Smooth muscle cell (in vitro differentiated cells): Measurements from ENCODE around the gene TRIM9. TPM values are rescaled to one million over a fixed set of nuclear protein-coding genes. Genes with fewer than 3 reads are reported as not detected.

Source experiments
- DNase-seq: peaks from one replicate; lab custom pipeline; 2025; ENCODE audit not compliant: unreplicated experiment; lab: John Stamatoyannopoulos, UW
- H2AFZ ChIP-seq: fragments of 200-600 bp; sonication (generic); 2 replicates; pipeline ENCODE4 v1.6.0; 2016; ENCODE audit warnings: antibody characterized with exemption, low read depth, mild to moderate bottlenecking
- H3F3A ChIP-seq: fragments of 200-600 bp; sonication (generic); 2 replicates; pipeline ENCODE4 v1.6.0; 2017; ENCODE audit warnings: antibody characterized with exemption, low read depth
- H3K27ac ChIP-seq: fragments of 200-600 bp; sonication (generic); 2 replicates; pipeline ENCODE4 v1.5.1; 2016; ENCODE audit warnings: low read depth, mild to moderate bottlenecking
- H3K27me3 ChIP-seq: fragments of 200-600 bp; sonication (generic); 2 replicates; pipeline ENCODE4 v1.6.1; 2016; ENCODE audit warnings: low read depth, mild to moderate bottlenecking
- H3K36me3 ChIP-seq: fragments of 200-600 bp; sonication (generic); 2 replicates; pipeline ENCODE4 v1.5.1; 2016; ENCODE audit warnings: low read depth
- H3K4me1 ChIP-seq: fragments of 200-600 bp; sonication (generic); 2 replicates; pipeline ENCODE4 v1.5.1; 2016; ENCODE audit warnings: low read depth
- H3K4me2 ChIP-seq: fragments of 200-600 bp; sonication (generic); 2 replicates; pipeline ENCODE4 v1.6.0; 2016; ENCODE audit warnings: mild to moderate bottlenecking
- H3K4me3 ChIP-seq: fragments of 200-600 bp; sonication (generic); 2 replicates; pipeline ENCODE4 v1.5.1; 2016; ENCODE audit warnings: mild to moderate bottlenecking
- H3K79me2 ChIP-seq: fragments of 200-600 bp; sonication (generic); 2 replicates; pipeline ENCODE4 v1.6.0; 2016; ENCODE audit warnings: low read depth, mild to moderate bottlenecking
- H3K9ac ChIP-seq: fragments of 200-600 bp; sonication (generic); 2 replicates; pipeline ENCODE4 v1.6.0; 2016; ENCODE audit warnings: low read depth
- H3K9me3 ChIP-seq: fragments of 200-600 bp; sonication (generic); replicated peaks from 2 replicates; pipeline ENCODE4 v1.5.1; 2016; ENCODE audit warnings: low read depth
- H4K20me1 ChIP-seq: fragments of 200-600 bp; sonication (generic); 2 replicates; pipeline ENCODE4 v1.6.0; 2016; ENCODE audit warnings: low read depth
- CTCF ChIP-seq: fragments of 200-600 bp; sonication (generic); IDR thresholded peaks from 2 replicates; pipeline ENCODE4 v1.5.1; 2017; ENCODE audit warnings: borderline replicate concordance, mild to moderate bottlenecking, antibody characterized with exemption; ENCODE audit not compliant: insufficient read depth, poor library complexity, severe bottlenecking
- WGBS: methylation state at CpG from one replicate; pipeline ENCODE4 v1.1.7; 2016; ENCODE audit warnings: low lambda C conversion rate; 5-methylcytosine and 5-hydroxymethylcytosine counted together
- polyA plus RNA-seq: library from polyadenylated mRNA; unstranded; fragments of >200 nt; fragmentation: Nextera tagmentation; extraction: Ambion mirVana; gene quantifications from 2 replicates; pipeline ENCODE4 v1.2.1, GENCODE V29; 2016
- total RNA-seq: library from RNA; depleted of rRNA; stranded (reverse); fragments of >200 nt; gene quantifications from 2 replicates; pipeline ENCODE4 v1.2.3, GENCODE V29; 2014

TRIM9 gene
- total and polyA plus RNA-seq, 2 experiments from 2014 or later: 0.57 to 1.5 TPM

GRCh38 chr14:51095854-51096823, 1.2 kb upstream of the TRIM9 start:
- no peak for DNase-seq
- no peak for TF ChIP-seq CTCF
- peaks cover 4% of the 10 kb centered on the region for H3F3A ChIP-seq

GRCh38 chr14:51094282-51094821, 553 bp downstream of the TRIM9 start:
- H3K9me3 ChIP-seq: no peaks in the 10 kb centered on the region
- no peaks in the 10 kb centered on the region for H3K79me2 ChIP-seq
- no peaks in the 10 kb centered on the region for H3K36me3 ChIP-seq
- H3K4me3 ChIP-seq: peak overlapping the region; percentile 59
- no peak overlapping the region for H3K9ac ChIP-seq
- H2AFZ ChIP-seq: peak overlapping the region; percentile 54
- peaks cover 44% of the 10 kb centered on the region for H3K27me3 ChIP-seq
- H4K20me1 ChIP-seq: no peaks in the 10 kb centered on the region
- WGBS: 7% methylated on average over 46 of the region's 46 CpGs
- peaks cover 4% of the 10 kb centered on the region for H3F3A ChIP-seq
- H3K4me2 ChIP-seq: peak overlapping the region; percentile 82
- peaks cover 10% of the 10 kb centered on the region for H3K4me1 ChIP-seq
- no peak for DNase-seq
- TF ChIP-seq CTCF: no peak
- no peak overlapping the region for H3K27ac ChIP-seq

More at GRCh38 chr14:51095854-51096823, 1.2 kb upstream of the TRIM9 start:
- peak overlapping the region; percentile 52 for H3K9ac ChIP-seq
- H3K27me3 ChIP-seq: peaks cover 41% of the 10 kb centered on the region
- no peaks in the 10 kb centered on the region for H3K79me2 ChIP-seq
- 20% methylated on average over 17 of the region's 19 CpGs for WGBS
- H3K4me3 ChIP-seq: peak overlapping the region; percentile 59
- peaks cover 10% of the 10 kb centered on the region for H3K4me1 ChIP-seq
- no peaks in the 10 kb centered on the region for H4K20me1 ChIP-seq
- peak overlapping the region; percentile 82 for H3K4me2 ChIP-seq
- H3K36me3 ChIP-seq: no peaks in the 10 kb centered on the region
- peak overlapping the region; percentile 58 for H3K27ac ChIP-seq
- peak overlapping the region; percentile 92 for H2AFZ ChIP-seq
- H3K9me3 ChIP-seq: no peaks in the 10 kb centered on the region

GRCh38 chr14:51093371-51094281, 1.3 kb downstream of the TRIM9 start:
- Histone ChIP-seq H3F3A (peaks cover 4% of the 10 kb centered on the region), H3K9me3 (no peaks in the 10 kb centered on the region), H2AFZ (no peak overlapping the region), H3K4me2 (peak overlapping the region; percentile 82), H4K20me1 (no peaks in the 10 kb centered on the region), H3K27ac (no peak overlapping the region), H3K4me3 (peak overlapping the region; percentile 59), H3K27me3 (peaks cover 44% of the 10 kb centered on the region), H3K9ac (no peak overlapping the region), H3K79me2 (no peaks in the 10 kb centered on the region), H3K36me3 (no peaks in the 10 kb centered on the region), H3K4me1 (peaks cover 10% of the 10 kb centered on the region)
- no peak for DNase-seq
- 14% methylated on average over 58 of the region's 68 CpGs for WGBS
- peak; percentile 19 for TF ChIP-seq CTCF
